H1 (cell line): ENCODE results near the gene LCN6. TPM values are rescaled to one million over a fixed set of nuclear protein-coding genes. Genes with fewer than 3 reads are reported as not detected.

ENCODE experiments used
- NANOG ChIP-seq: IDR thresholded peaks from 2 replicates; pipeline ENCODE4 v1.6.1; 2011; ENCODE audit warnings: low read length, low read depth, mild to moderate bottlenecking, inconsistent platforms; ENCODE audit not compliant: insufficient read depth, poor library complexity, severe bottlenecking
- SAP30 ChIP-seq: fragments of 300-600 bp; sonication (generic); IDR thresholded peaks from 2 replicates; pipeline ENCODE4 v1.7.1; 2012; ENCODE audit warnings: low read length, moderate library complexity, mild to moderate bottlenecking, inconsistent platforms; ENCODE audit not compliant: insufficient read depth, insufficient replicate concordance
- SIRT6 ChIP-seq: IDR thresholded peaks from one replicate; pipeline ENCODE4 v1.7.1; 2012; ENCODE audit warnings: low read length, inconsistent platforms
- TAF7 ChIP-seq: optimal IDR thresholded peaks from 2 replicates; pipeline ENCODE3; 2011; ENCODE audit warnings: low read depth, mild to moderate bottlenecking, inconsistent platforms, low read length, moderate library complexity, borderline replicate concordance
- YY1 ChIP-seq: IDR thresholded peaks from 2 replicates; pipeline ENCODE4 v1.6.1; 2011; ENCODE audit warnings: low read depth, mild to moderate bottlenecking, low read length
- polyA plus RNA-seq, 7 experiments: library from polyadenylated mRNA; depleted of rRNA in 3 of 7; stranded (reverse) in 5 of 7; unstranded in 2 of 7; fragments of >200 nt in 5 of 7; fragments of 200-250 nt in 2 of 7; gene quantifications; 1 replicate in 5 of 7; 2 replicates in 1 of 7; 4 replicates in 1 of 7; pipeline versions ENCODE4 v1.2.1 to v1.2.3, GENCODE V29; 2011 to 2013; ENCODE audit warnings: missing spikeins in 2 of 7, mixed read lengths in 2 of 7
- total RNA-seq: library from RNA; stranded (reverse); fragmentation: NEBNext Ultra II Directional; extraction: Animal tissue kit (Norgen Biotek cat#: 25700); gene quantifications from 2 replicates; pipeline ENCODE4 v1.2.1, GENCODE V29; 2021
- TF ChIP-seq, protein P1 (sequence below): IDR thresholded peaks from 2 replicates; pipeline ENCODE4 v1.6.1; 2012; ENCODE audit warnings: inconsistent platforms

Gene LCN6
- total and polyA plus RNA-seq, 2 of the 8 experiments (the other 6 are each of a cell fraction or from before 2014, with no cell fraction given), result not detected

DNA sequence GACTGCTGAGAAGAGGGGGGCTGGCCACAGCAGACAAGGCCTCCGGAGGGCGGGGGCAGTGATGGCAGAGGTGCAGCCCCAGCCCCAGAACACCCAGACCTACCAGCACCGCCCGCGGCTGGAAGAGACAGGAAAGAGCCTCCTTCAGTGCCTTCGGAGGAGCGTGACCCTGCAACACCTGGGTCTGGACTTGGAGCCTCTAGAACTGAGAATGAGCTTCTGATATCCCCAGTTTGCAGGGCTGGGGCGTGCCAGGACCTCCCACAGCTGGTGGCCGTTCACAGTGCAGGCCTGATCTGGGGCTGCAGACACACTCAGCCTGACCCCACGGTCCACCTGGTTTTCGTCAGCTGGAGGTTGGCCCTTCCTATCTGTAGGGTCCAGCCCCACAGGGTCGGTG, 14.7 kb downstream of the LCN6 start (continued):
- TF ChIP-seq TAF7 (no peak), SIRT6 (no peak), YY1 (no peak), SAP30 (no peak), NANOG (no peak)
- TF ChIP-seq, protein P1, sequence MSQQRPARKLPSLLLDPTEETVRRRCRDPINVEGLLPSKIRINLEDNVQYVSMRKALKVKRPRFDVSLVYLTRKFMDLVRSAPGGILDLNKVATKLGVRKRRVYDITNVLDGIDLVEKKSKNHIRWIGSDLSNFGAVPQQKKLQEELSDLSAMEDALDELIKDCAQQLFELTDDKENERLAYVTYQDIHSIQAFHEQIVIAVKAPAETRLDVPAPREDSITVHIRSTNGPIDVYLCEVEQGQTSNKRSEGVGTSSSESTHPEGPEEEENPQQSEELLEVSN, result no peak
